Measurements from ENCODE around the gene CAMK1G. TPM values are rescaled to one million over a fixed set of nuclear protein-coding genes. Genes with fewer than 3 reads are reported as not detected.

The CAMK1G gene
- total RNA-seq, 1 experiment from 2014 or later, result not detected

GRCh38 chr1:209661071-209661470 is 77.6 kb downstream of the CAMK1G start:
- Histone ChIP-seq H3K4me3 (replicated peaks in 1 of 2; ENCODE audit: low read depth in 1 of 2, low read length in 2 of 2) (no peak overlapping the region), H3K4me1 (ENCODE audit: control insufficient read depth in 1 of 2, insufficient read depth in 2 of 2, low read length in 2 of 2) (peaks cover 9 to 28% of the 10 kb centered on the region in 2 experiments), H3K27ac (ENCODE audit: low read depth, low read length) (no peak overlapping the region), H3K9me3 (ENCODE audit: control insufficient read depth in 1 of 2, insufficient read depth in 1 of 2, low read depth in 1 of 2, low read length in 2 of 2) (no peaks in the 10 kb centered on the region), H4K20me1 (ENCODE audit: insufficient read depth) (no peaks in the 10 kb centered on the region), H3K9ac (ENCODE audit: low read length) (no peak overlapping the region), H3K4me2 (ENCODE audit: low read length) (no peak overlapping the region), H3K9me2 (ENCODE audit: insufficient read depth) (no peaks in the 10 kb centered on the region), H3K27me3 (ENCODE audit: insufficient read depth, low read length) (no peaks in the 10 kb centered on the region), H3K79me2 (ENCODE audit: insufficient read depth, low read length) (no peaks in the 10 kb centered on the region), H3K36me3 (ENCODE audit: control insufficient read depth in 1 of 2, insufficient read depth in 2 of 2, low read length in 2 of 2) (no peaks in the 10 kb centered on the region), H2AFZ (ENCODE audit: low read depth, low read length, poor library complexity, severe bottlenecking) (no peak overlapping the region)
- no peak for TF ChIP-seq RAD21 (IDR thresholded peaks at IDR 0.05; ENCODE audit: low read depth)
- TF ChIP-seq CEBPB (IDR thresholded peaks at IDR 0.05; ENCODE audit: low read depth), result no peak
- no peak for TF ChIP-seq SIN3A (IDR thresholded peaks at IDR 0.05; ENCODE audit: low read depth)
- no peak for TF ChIP-seq SRF (IDR thresholded peaks at IDR 0.05; ENCODE audit: low read depth)
- TF ChIP-seq POLR2A (IDR thresholded peaks at IDR 0.05; ENCODE audit: borderline replicate concordance, extremely low read depth, insufficient read depth, insufficient read length), result no peak
- no peak for TF ChIP-seq JUND (IDR thresholded peaks at IDR 0.05)
- TF ChIP-seq FOSL1 (IDR thresholded peaks at IDR 0.05; ENCODE audit: low read depth), result no peak
- no peak for TF ChIP-seq ELF1 (IDR thresholded peaks at IDR 0.05; ENCODE audit: borderline replicate concordance, low read depth)
- no peak for TF ChIP-seq POLR2AphosphoS5 (IDR thresholded peaks at IDR 0.05; ENCODE audit: low read depth, low read length)
- no peak for TF ChIP-seq ATF3 (IDR thresholded peaks at IDR 0.05)
- POLR2A ChIA-PET, result no interaction called here
- CTCF ChIA-PET, result no interaction called here
- RAD21 ChIA-PET (ENCODE audit: low non-redundant PET in 1 of 2, low total read pairs in 2 of 2, uncharacterized antibody in 2 of 2, unreplicated experiment in 2 of 2), result no interaction called here
- intact Hi-C loops (cut with micrococcal nuclease), result no loop called here
- no peak for ATAC-seq
- no TSS peak for BruUV-seq (replicated peaks)
- no peak for DNase-seq (ENCODE audit: low read depth, low spot score)

- Histone ChIP-seq H3K9me2 (ENCODE audit: insufficient read depth) (no peaks in the 10 kb centered on the region), H3K27me3 (ENCODE audit: insufficient read depth, low read length) (no peaks in the 10 kb centered on the region), H3K4me2 (ENCODE audit: low read length) (no peak overlapping the region), H3K4me3 (replicated peaks in 1 of 2; ENCODE audit: low read depth in 1 of 2, low read length in 2 of 2) (no peak overlapping the region), H3K36me3 (ENCODE audit: control insufficient read depth in 1 of 2, insufficient read depth in 2 of 2, low read length in 2 of 2) (no peaks in the 10 kb centered on the region), H2AFZ (ENCODE audit: low read depth, low read length, poor library complexity, severe bottlenecking) (no peak overlapping the region), H3K27ac (ENCODE audit: low read depth, low read length) (no peak overlapping the region), H3K79me2 (ENCODE audit: insufficient read depth, low read length) (no peaks in the 10 kb centered on the region), H3K9ac (ENCODE audit: low read length) (no peak overlapping the region), H3K4me1 (ENCODE audit: control insufficient read depth in 1 of 2, insufficient read depth in 2 of 2, low read length in 2 of 2) (peaks cover 0 to 9% of the 10 kb centered on the region in 2 experiments; a peak in 2 of 4 replicates), H3K9me3 (ENCODE audit: control insufficient read depth in 1 of 2, insufficient read depth in 1 of 2, low read depth in 1 of 2, low read length in 2 of 2) (no peaks in the 10 kb centered on the region), H4K20me1 (ENCODE audit: insufficient read depth) (no peaks in the 10 kb centered on the region)
- RAD21 ChIA-PET (ENCODE audit: low non-redundant PET in 1 of 2, low total read pairs in 2 of 2, uncharacterized antibody in 2 of 2, unreplicated experiment in 2 of 2), result no interaction called here
- CTCF ChIA-PET, result no interaction called here
- POLR2A ChIA-PET, result no interaction called here
- TF ChIP-seq RAD21 (IDR thresholded peaks at IDR 0.05; ENCODE audit: low read depth), result no peak
- TF ChIP-seq REST (IDR thresholded peaks at IDR 0.05; ENCODE audit: low read depth), result no peak
- TF ChIP-seq CTCF (IDR thresholded peaks at IDR 0.05 in 2 of 3, conservative IDR thresholded peaks at IDR 0.05 in 1 of 3; ENCODE audit: borderline replicate concordance in 1 of 3, insufficient read depth in 1 of 3, low read depth in 2 of 3, low read length in 2 of 3), result no peak
- no peak for TF ChIP-seq ZBTB33 (IDR thresholded peaks at IDR 0.05; ENCODE audit: extremely low read depth, insufficient replicate concordance, low read length)
- TF ChIP-seq POLR2A (IDR thresholded peaks at IDR 0.05; ENCODE audit: borderline replicate concordance, extremely low read depth, insufficient read depth, insufficient read length), result no peak
- TF ChIP-seq CEBPB (IDR thresholded peaks at IDR 0.05; ENCODE audit: low read depth), result no peak
- TF ChIP-seq EZH2 (IDR thresholded peaks at IDR 0.05), result no peak
- intact Hi-C loops (cut with micrococcal nuclease), result no loop called here
- no TSS peak for BruUV-seq (replicated peaks)
- ATAC-seq, result no peak
- no peak for DNase-seq (ENCODE audit: low read depth, low spot score)
Measured at GRCh38 chr1:209662879-209663327, 79.4 kb downstream of the CAMK1G start.
